Upper lobe of right lung (tissue), 1 donor: ENCODE measurements around the gene PROCA1. TPM values are rescaled to one million over a fixed set of nuclear protein-coding genes. Genes with fewer than 3 reads are reported as not detected.

Source experiments
- ATAC-seq: fragments of 200-7000 bp; cut with Tn5 transposase; one replicate; pipeline ENCODE4 v1.9.1; 2020; ENCODE audit warnings: mild to moderate bottlenecking, moderate library complexity
- DNase-seq: peaks from one replicate; pipeline ENCODE4 v3.0.0-alpha.2; 2020
- H3K27ac ChIP-seq: fragments of 200-600 bp; one replicate; pipeline ENCODE4 v1.8.0; 2022
- H3K27me3 ChIP-seq: fragments of 200-600 bp; one replicate; pipeline ENCODE4 v1.8.0; 2022; ENCODE audit warnings: mild to moderate bottlenecking
- H3K36me3 ChIP-seq: fragments of 200-600 bp; one replicate; pipeline ENCODE4 v1.8.0; 2022
- H3K4me1 ChIP-seq: fragments of 200-600 bp; one replicate; pipeline ENCODE4 v1.8.0; 2022
- H3K4me3 ChIP-seq: fragments of 200-600 bp; one replicate; pipeline ENCODE4 v1.8.0; 2022; ENCODE audit warnings: mild to moderate bottlenecking
- H3K9me3 ChIP-seq: fragments of 200-600 bp; one replicate; pipeline ENCODE4 v1.8.0; 2022
- CTCF ChIP-seq: fragments of 200-600 bp; IDR thresholded peaks from one replicate; pipeline ENCODE4 v1.8.0; 2022; ENCODE audit warnings: antibody characterized with exemption
- intact Hi-C: fragments of 100-400 bp; cut with DNase I; formaldehyde crosslinking; loops from one replicate; pipeline ENCODE4 v1.11.0; 2022
- total RNA-seq: library from RNA; stranded (reverse); fragmentation: NEBNext Ultra II Directional; extraction: Animal tissue kit (Norgen Biotek cat#: 25700); gene quantifications from one replicate; pipeline ENCODE4 v1.2.1, GENCODE V29; 2021
- donor health status: DM: no; HTN: yes; CAD: no; lungs with severe emphysema.

Gene PROCA1
- total RNA-seq, 1 donor from 2014 or later = 3.3 TPM

GRCh38 chr17:28675980-28676379, 35.7 kb downstream of the PROCA1 start:
- Histone ChIP-seq H3K4me3 (no peak overlapping the region), H3K4me1 (no peaks in the 10 kb centered on the region), H3K27ac (no peak overlapping the region), H3K36me3 (peaks cover 100% of the 10 kb centered on the region), H3K9me3 (no peaks in the 10 kb centered on the region), H3K27me3 (no peaks in the 10 kb centered on the region)
- intact Hi-C loops = no loop called here
- ATAC-seq (no peak), DNase-seq (no peak)
- TF ChIP-seq CTCF = peak; percentile 8

- no peaks in the 10 kb centered on the region for H3K4me1 ChIP-seq
- no peak for TF ChIP-seq CTCF
- no peak overlapping the region for H3K4me3 ChIP-seq
- intact Hi-C loops = no loop called here
- H3K27ac ChIP-seq = no peak overlapping the region
- ATAC-seq (no peak), DNase-seq (no peak)
- no peaks in the 10 kb centered on the region for H3K9me3 ChIP-seq
- peaks cover 100% of the 10 kb centered on the region for H3K36me3 ChIP-seq
- H3K27me3 ChIP-seq = no peaks in the 10 kb centered on the region
Measured at GRCh38 chr17:28675490-28675889, 36.2 kb downstream of the PROCA1 start.

GRCh38 chr17:28669918-28670317, 41.8 kb downstream of the PROCA1 start:
- TF ChIP-seq CTCF = no peak
- intact Hi-C loops = no loop called here

GRCh38 chr17:28667870-28668269, 43.8 kb downstream of the PROCA1 start:
- TF ChIP-seq CTCF = no peak
- Histone ChIP-seq H3K4me3 (no peak overlapping the region), H3K4me1 (peaks cover 25% of the 10 kb centered on the region), H3K27me3 (no peaks in the 10 kb centered on the region), H3K27ac (no peak overlapping the region), H3K9me3 (no peaks in the 10 kb centered on the region), H3K36me3 (peaks cover 71% of the 10 kb centered on the region)
- intact Hi-C loops = no loop called here
- ATAC-seq (no peak), DNase-seq (no peak)

More at GRCh38 chr17:28669918-28670317, 41.8 kb downstream of the PROCA1 start:
- H3K27ac ChIP-seq = no peak overlapping the region
- DNase-seq (no peak), ATAC-seq (no peak)
- H3K4me3 ChIP-seq = no peak overlapping the region
- peaks cover 5% of the 10 kb centered on the region for H3K4me1 ChIP-seq
- H3K27me3 ChIP-seq = no peaks in the 10 kb centered on the region
- no peaks in the 10 kb centered on the region for H3K9me3 ChIP-seq
- H3K36me3 ChIP-seq = peaks cover 80% of the 10 kb centered on the region

GRCh38 chr17:28665994-28666393, 45.7 kb downstream of the PROCA1 start:
- Histone ChIP-seq H3K27me3 (no peaks in the 10 kb centered on the region), H3K4me1 (peaks cover 30% of the 10 kb centered on the region), H3K36me3 (peaks cover 52% of the 10 kb centered on the region), H3K4me3 (no peak overlapping the region), H3K9me3 (no peaks in the 10 kb centered on the region), H3K27ac (no peak overlapping the region)
- intact Hi-C loops = no loop called here
- DNase-seq = no peak
- TF ChIP-seq CTCF = no peak
- no peak for ATAC-seq

GRCh38 chr17:28663723-28664122, 48.0 kb downstream of the PROCA1 start:
- H3K36me3 ChIP-seq = peaks cover 32% of the 10 kb centered on the region
- ATAC-seq (no peak), DNase-seq (no peak)
- no peak for TF ChIP-seq CTCF
- no peak overlapping the region for H3K4me3 ChIP-seq
- no peaks in the 10 kb centered on the region for H3K9me3 ChIP-seq
- peaks cover 36% of the 10 kb centered on the region for H3K4me1 ChIP-seq
- intact Hi-C loops = no loop called here
- H3K27ac ChIP-seq = no peak overlapping the region
- no peaks in the 10 kb centered on the region for H3K27me3 ChIP-seq
